ENCODE data around the gene GGN. TPM values are rescaled to one million over a fixed set of nuclear protein-coding genes. Genes with fewer than 3 reads are reported as not detected.
A peak's percentile ranks its signal among the peaks of the same experiment; 100 is the strongest.
"Not testable (repeated sequence)": the region's sequence is repeated elsewhere in the genome, so short reads cannot be mapped to it uniquely, and the experiment has no call there.

GGN gene
- total RNA-seq, 8 experiments from 2014 or later = 0.41 to 3.2 (median 1.5) TPM

DNA sequence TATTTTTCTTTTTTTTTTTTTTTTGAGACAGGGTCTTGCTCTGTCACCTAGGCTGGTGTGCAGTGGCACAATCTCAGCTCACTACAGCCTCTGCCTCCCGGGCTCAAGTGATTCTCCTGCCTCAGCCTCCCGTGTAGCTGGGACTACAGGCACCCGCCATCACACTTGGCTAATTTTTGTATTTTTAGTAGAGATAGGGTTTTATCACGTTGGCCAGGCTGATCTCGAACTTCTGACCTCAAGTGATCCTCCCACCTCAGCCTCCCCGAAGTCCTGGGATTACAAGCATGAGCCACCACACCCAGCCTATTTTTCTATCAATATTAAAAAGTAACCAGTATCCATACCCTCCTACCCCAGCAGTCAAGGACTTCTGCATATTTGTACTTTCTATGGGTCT is 22.6 kb upstream of the GGN start:
- in situ Hi-C loops (cut with MboI; ENCODE audit: low pct_unique_long_range_greater_than_20kb in 2 of 9, low sequenced_read_pairs in 9 of 9, unreplicated experiment in 9 of 9) = loop anchor here in 6 of 9 experiments (25.0 kb wide), 3 partner anchors 227 to 527 kb away; partner anchors contain the start of genes CCER2 (in 3 of the 6), ACTN4 (in 2 of the 6), MRPS12 (in 1 of the 6) and SARS2 (in 1 of the 6)
- H3K4me3 ChIP-seq; H3K4me1 ChIP-seq (replicated peaks in 1 of 2); H3K27ac ChIP-seq; ATAC-seq (replicated peaks in 6 of 8): not testable (repeated sequence)
- WGBS, 10 experiments = 43 to 100% (median 70%) methylated on average over 1 to 6 of the region's 6 CpGs; no CpG with 5 or more reads in 2 of the 10 experiments

DNA sequence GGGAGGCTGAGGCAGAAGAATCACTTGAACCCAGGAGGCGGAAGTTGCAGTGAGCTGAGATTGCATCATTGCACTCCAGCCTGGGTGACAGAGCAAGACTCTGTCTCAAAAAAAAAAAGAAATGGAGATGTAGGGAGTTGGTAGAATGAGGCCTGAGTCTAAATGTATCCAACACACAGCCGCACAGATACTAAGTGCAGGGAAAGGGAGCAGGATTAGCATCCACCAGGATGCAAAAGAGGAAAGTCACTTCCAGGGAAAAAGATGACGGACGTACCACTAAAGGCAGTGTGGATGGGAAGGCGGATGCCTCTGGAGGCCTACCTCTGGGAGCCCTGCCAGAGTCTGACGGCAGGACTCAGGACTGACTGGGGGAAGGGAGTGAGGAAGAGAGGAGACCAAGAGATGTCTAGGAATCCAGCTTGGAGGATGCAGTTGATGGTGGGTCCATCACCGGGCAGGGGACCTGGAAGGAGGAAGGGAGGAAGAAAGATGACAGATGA is 21.8 kb upstream of the GGN start:
- in situ Hi-C loops (cut with MboI; ENCODE audit: low pct_unique_long_range_greater_than_20kb in 2 of 9, low sequenced_read_pairs in 9 of 9, unreplicated experiment in 9 of 9) = loop anchor here in 7 of 9 experiments (10.0 to 25.0 kb wide), 4 partner anchors 225 to 528 kb away; partner anchors contain the start of genes CCER2 (in 3 of the 7), ACTN4 (in 2 of the 7), MRPS12 (in 1 of the 7) and SARS2 (in 1 of the 7)
- 46 to 100% (median 84%) methylated on average over 1 to 6 of the region's 7 CpGs; no CpG with 5 or more reads in 2 of the 10 experiments for WGBS, 10 experiments
- Histone ChIP-seq H3K4me3 (no peak overlapping the region), H3K4me1 (replicated peaks in 1 of 2) (no peaks in the 10 kb centered on the region), H3K27ac (no peak overlapping the region)
- ATAC-seq (replicated peaks in 6 of 8) = peak in 4 of 8 experiments; percentile 12 to 89 (median 57)

DNA sequence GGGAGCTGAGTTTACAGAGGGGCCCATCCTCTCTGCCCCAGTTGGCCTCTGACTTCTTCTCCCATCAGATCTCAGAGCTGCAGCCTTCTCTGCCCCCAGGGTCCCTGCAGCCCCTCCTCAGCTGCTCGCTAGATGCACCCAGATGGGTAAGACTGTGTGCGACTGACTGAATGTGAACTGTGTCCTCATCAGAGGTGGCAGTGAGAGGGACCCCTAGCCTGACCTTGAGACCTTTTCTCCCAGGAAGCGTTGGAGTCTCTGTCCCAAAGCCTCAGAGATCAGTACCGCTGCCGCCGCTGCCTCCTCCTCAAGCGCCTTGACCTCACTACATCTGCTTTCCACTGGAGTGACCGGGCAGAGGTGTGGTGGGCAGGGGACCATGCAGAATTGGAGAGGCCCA is 17.4 kb upstream of the GGN start:
- H3K4me3 ChIP-seq = no peak overlapping the region
- no peak for ATAC-seq (replicated peaks in 6 of 8)
- in situ Hi-C loops (cut with MboI; ENCODE audit: low pct_unique_long_range_greater_than_20kb in 2 of 9, low sequenced_read_pairs in 9 of 9, unreplicated experiment in 9 of 9) = loop anchor here in 7 of 9 experiments (10.0 to 25.0 kb wide), 4 partner anchors 230 to 532 kb away; partner anchors contain the start of genes CCER2 (in 3 of the 7), ACTN4 (in 2 of the 7), MRPS12 (in 1 of the 7) and SARS2 (in 1 of the 7)
- H3K27ac ChIP-seq = no peak overlapping the region
- peaks cover 3 to 8% of the 10 kb centered on the region in 2 donors for H3K4me1 ChIP-seq (replicated peaks in 1 of 2)
- WGBS, 10 experiments = 85 to 100% (median 94%) methylated on average over 1 to 8 of the region's 8 CpGs; no CpG with 5 or more reads in 5 of the 10 experiments

DNA sequence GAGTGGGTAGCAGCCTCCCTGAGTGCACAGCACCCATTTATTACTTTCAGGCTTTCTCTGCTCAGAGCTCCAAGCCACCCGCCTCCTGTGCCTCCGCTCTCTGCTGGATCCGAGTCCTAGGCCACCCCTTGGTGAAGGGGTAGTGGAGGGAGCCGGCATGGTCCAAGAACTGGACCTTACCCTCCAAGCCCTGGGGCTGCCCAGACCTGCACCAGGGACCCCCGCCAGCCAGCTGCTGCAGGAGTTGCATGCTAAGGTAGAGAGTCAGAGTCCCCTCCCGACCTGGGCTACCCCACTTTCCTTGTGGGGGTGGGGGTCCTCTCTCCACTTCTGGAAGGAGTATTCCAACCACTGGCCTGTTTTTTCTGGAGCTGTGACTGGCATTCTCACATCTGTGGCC is 17.0 kb upstream of the GGN start:
- no peak for ATAC-seq (replicated peaks in 6 of 8)
- Histone ChIP-seq H3K27ac (no peak overlapping the region), H3K4me1 (replicated peaks in 1 of 2) (peaks cover 3 to 8% of the 10 kb centered on the region in 2 donors), H3K4me3 (no peak overlapping the region)
- in situ Hi-C loops (cut with MboI; ENCODE audit: low pct_unique_long_range_greater_than_20kb in 2 of 9, low sequenced_read_pairs in 9 of 9, unreplicated experiment in 9 of 9) = loop anchor here in 7 of 9 experiments (10.0 to 25.0 kb wide), 4 partner anchors 230 to 532 kb away; partner anchors contain the start of genes CCER2 (in 3 of the 7), ACTN4 (in 2 of the 7), MRPS12 (in 1 of the 7) and SARS2 (in 1 of the 7)
- WGBS, 10 experiments = 81 to 94% methylated on average over 2 to 4 of the region's 6 CpGs; no CpG with 5 or more reads in 8 of the 10 experiments

DNA sequence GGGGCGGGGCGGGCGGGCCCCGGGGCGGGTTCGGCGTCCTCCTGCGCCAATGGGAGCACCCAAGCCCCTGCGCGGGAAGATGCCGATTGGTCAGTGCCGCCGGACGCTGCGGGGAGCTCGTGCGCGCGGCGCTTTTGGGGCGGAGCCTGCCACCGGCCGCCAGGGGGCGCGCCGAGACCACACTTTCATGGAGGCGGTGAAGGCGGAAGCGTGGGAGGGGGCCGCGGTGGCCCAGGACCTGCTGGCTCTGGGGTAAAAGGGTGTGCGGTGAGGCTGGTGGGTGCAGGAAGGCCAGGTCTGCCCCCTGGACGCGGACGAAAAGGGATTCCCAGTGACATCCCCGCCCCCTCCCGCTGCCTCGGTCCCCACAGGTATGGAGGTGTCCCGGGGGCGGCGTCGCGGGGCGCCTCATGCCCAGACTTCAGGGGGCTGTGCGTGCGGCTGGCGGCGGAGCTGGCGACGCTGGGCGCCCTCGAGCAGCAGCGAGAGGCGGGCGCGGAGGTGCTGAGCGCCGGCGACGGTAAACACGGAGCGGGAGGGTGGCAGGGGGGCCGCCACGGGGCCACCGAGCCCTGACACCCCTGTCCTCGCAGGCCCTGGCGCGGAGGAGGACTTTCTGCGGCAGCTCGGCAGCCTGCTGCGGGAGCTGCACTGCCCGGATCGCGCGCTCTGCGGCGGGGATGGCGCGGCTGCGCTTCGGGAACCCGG is 15.3 kb upstream of the GGN start, which contains the start of gene FAM98C:
Gene FAM98C (plus strand): TSS at position 127 of the 708 bp plus-strand sequence. CDS start 61 bp downstream, at position 188.
- peak within 1 kb of the TSS; percentile 36 to 56 for H3K27ac ChIP-seq
- peaks cover 3 to 8% of the 10 kb centered on the region in 2 donors for H3K4me1 ChIP-seq (replicated peaks in 1 of 2)
- 1% methylated on average over 26 of the region's 82 CpGs; no CpG with 5 or more reads in 9 of the 10 experiments for WGBS, 10 experiments
- in situ Hi-C loops (cut with MboI; ENCODE audit: low pct_unique_long_range_greater_than_20kb in 2 of 9, low sequenced_read_pairs in 9 of 9, unreplicated experiment in 9 of 9) = loop anchor here in 7 of 9 experiments (10.0 to 25.0 kb wide), 4 partner anchors 232 to 534 kb away; partner anchors contain the start of genes CCER2 (in 3 of the 7), ACTN4 (in 2 of the 7), MRPS12 (in 1 of the 7) and SARS2 (in 1 of the 7)
- peak; percentile 94 to 97 (median 96) for ATAC-seq (replicated peaks in 6 of 8)
- H3K4me3 ChIP-seq = peak within 1 kb of the TSS; percentile 50 to 76 (median 61)

DNA sequence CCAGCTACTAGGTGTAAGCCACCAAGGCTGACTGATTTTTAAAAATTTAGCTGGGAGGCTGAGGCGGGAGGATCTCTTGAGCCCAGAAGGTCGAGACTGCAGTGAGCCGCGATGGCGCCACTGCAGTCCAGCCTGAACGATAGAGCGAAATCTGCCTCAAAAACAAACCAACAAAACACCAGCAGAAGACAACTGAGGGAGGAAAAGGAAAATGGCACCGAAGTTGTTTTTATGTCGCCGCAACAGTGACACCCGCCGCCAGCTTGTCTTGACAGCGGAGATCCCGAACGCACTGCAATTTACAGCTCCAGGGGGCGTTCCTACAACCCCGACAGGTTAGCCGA is 14.8 kb upstream of the GGN start:
- 0 to 20% (median 14%) methylated on average over 1 to 6 of the region's 18 CpGs; no CpG with 5 or more reads in 6 of the 10 experiments for WGBS, 10 experiments
- no peak for ATAC-seq (replicated peaks in 6 of 8)
- Histone ChIP-seq H3K4me1 (replicated peaks in 1 of 2) (peaks cover 3 to 8% of the 10 kb centered on the region in 2 donors), H3K27ac (peak overlapping the region; percentile 36 to 56), H3K4me3 (peak overlapping the region; percentile 25 to 76 (median 28))
- in situ Hi-C loops (cut with MboI; ENCODE audit: low pct_unique_long_range_greater_than_20kb in 2 of 9, low sequenced_read_pairs in 9 of 9, unreplicated experiment in 9 of 9) = loop anchor here in 7 of 9 experiments (10.0 to 25.0 kb wide), 4 partner anchors 232 to 535 kb away; partner anchors contain the start of genes CCER2 (in 3 of the 7), ACTN4 (in 2 of the 7), MRPS12 (in 1 of the 7) and SARS2 (in 1 of the 7)

DNA sequence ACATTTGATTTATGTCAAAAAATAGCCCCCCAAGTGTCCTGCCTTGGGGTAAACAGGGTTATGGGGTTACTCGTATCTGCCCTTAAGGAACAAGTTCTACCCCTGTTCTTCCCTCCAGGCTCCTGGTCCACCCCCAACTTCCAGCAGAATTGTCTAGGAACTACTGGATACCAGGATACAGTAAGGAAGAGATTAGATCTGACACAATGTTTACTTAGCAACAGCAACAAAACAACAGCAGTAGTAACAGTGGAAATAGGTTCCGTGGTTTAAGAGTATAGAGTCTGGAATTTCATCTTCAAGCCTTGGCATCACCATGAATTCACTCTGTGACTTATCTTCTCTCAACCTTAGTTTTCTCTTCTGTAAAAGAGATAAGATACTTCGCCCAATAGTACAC is 13.3 kb upstream of the GGN start:
- 62 to 100% (median 87%) methylated on average over 1 to 3 of the region's 3 CpGs; no CpG with 5 or more reads in 4 of the 10 experiments for WGBS, 10 experiments
- in situ Hi-C loops (cut with MboI; ENCODE audit: low pct_unique_long_range_greater_than_20kb in 2 of 9, low sequenced_read_pairs in 9 of 9, unreplicated experiment in 9 of 9) = loop anchor here in 7 of 9 experiments (10.0 to 25.0 kb wide), 4 partner anchors 234 to 536 kb away; partner anchors contain the start of genes CCER2 (in 3 of the 7), ACTN4 (in 2 of the 7), MRPS12 (in 1 of the 7) and SARS2 (in 1 of the 7)
- Histone ChIP-seq H3K27ac (no peak overlapping the region), H3K4me3 (no peak overlapping the region), H3K4me1 (replicated peaks in 1 of 2) (peaks cover 3 to 8% of the 10 kb centered on the region in 2 donors)
- no peak for ATAC-seq (replicated peaks in 6 of 8)

DNA sequence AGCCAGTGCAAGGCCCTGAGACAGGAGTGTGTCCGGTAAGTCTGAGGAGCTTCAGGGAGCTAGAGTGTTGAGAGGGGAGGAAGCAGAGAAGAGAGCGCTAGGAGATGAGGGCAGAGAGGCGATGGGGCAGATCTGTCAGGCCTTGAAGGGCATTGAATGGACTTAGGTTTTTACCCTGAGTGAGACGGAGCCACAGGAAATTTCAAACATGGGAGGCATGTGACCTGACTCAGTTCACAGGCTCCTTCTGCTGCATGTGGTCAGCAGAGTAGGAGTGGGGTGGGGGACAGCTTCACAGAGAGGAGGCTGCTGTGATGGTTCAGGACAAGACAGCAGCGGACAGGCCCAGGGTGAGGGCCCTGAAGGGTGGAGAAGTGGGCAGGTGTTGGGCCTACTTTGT is 12.5 kb upstream of the GGN start:
- Histone ChIP-seq H3K4me3 (no peak overlapping the region), H3K27ac (no peak overlapping the region), H3K4me1 (replicated peaks in 1 of 2) (peaks cover 3 to 8% of the 10 kb centered on the region in 2 donors)
- WGBS, 10 experiments = 0 to 100% (median 59%) methylated on average over 1 to 3 of the region's 5 CpGs; no CpG with 5 or more reads in 2 of the 10 experiments
- no peak for ATAC-seq (replicated peaks in 6 of 8)
- in situ Hi-C loops (cut with MboI; ENCODE audit: low pct_unique_long_range_greater_than_20kb in 2 of 9, low sequenced_read_pairs in 9 of 9, unreplicated experiment in 9 of 9) = loop anchor here in 7 of 9 experiments (10.0 to 25.0 kb wide), 4 partner anchors 234 to 537 kb away; partner anchors contain the start of genes CCER2 (in 3 of the 7), ACTN4 (in 2 of the 7), MRPS12 (in 1 of the 7) and SARS2 (in 1 of the 7)

DNA sequence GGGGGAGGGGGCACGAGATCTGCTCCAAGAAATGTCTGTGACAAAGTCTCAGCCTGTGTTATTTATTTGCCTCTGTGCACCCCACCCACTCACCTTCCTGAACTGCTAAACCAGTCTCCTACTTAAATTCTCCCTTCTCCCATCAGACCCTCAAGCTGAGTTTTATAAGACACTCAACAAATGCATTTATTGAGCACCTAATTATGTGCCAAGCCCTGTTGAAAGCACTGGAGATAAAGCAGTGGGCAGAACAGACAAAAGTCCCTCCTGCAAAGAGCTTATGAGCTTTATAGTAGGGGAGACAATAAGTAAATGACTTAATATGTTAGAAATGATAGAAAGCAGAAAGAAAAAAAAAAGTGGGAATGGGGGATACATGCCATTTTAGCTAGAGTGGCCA is 11.7 kb upstream of the GGN start:
- no peak overlapping the region for H3K4me3 ChIP-seq
- no CpG with 5 or more reads among the region's 1 CpG for WGBS, 10 experiments
- in situ Hi-C loops (cut with MboI; ENCODE audit: low pct_unique_long_range_greater_than_20kb in 2 of 9, low sequenced_read_pairs in 9 of 9, unreplicated experiment in 9 of 9) = no loop called here
- H3K27ac ChIP-seq = no peak overlapping the region
- ATAC-seq (replicated peaks in 6 of 8) = no peak
- peaks cover 3 to 8% of the 10 kb centered on the region in 2 donors for H3K4me1 ChIP-seq (replicated peaks in 1 of 2)

DNA sequence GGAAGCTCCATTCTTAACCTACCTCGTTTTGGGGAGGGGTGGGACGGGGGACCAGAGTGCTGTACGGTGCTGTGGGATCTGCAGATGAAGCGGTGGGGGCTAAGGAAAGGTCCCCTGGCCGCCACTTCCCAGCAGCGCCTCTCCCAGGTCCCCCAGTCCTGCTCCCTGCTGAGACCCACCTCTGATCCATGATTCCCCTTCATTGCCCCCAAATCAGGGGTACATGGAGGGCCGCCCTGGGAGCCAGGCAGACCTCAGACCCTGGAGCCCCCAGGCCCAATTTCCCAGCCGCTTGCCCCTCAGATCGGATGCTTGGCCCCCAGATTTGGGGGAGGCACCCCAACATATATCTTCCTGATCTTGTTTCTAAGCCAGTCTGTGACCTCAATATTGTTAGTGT is 11.2 kb upstream of the GGN start:
- H3K4me1 ChIP-seq (replicated peaks in 1 of 2) = peaks cover 3 to 8% of the 10 kb centered on the region in 2 donors
- no peak for ATAC-seq (replicated peaks in 6 of 8)
- no peak overlapping the region for H3K27ac ChIP-seq
- H3K4me3 ChIP-seq = no peak overlapping the region
- WGBS, 10 experiments = 0 to 50% (median 40%) methylated on average over 1 to 2 of the region's 9 CpGs; no CpG with 5 or more reads in 7 of the 10 experiments
- in situ Hi-C loops (cut with MboI; ENCODE audit: low pct_unique_long_range_greater_than_20kb in 2 of 9, low sequenced_read_pairs in 9 of 9, unreplicated experiment in 9 of 9) = no loop called here

DNA sequence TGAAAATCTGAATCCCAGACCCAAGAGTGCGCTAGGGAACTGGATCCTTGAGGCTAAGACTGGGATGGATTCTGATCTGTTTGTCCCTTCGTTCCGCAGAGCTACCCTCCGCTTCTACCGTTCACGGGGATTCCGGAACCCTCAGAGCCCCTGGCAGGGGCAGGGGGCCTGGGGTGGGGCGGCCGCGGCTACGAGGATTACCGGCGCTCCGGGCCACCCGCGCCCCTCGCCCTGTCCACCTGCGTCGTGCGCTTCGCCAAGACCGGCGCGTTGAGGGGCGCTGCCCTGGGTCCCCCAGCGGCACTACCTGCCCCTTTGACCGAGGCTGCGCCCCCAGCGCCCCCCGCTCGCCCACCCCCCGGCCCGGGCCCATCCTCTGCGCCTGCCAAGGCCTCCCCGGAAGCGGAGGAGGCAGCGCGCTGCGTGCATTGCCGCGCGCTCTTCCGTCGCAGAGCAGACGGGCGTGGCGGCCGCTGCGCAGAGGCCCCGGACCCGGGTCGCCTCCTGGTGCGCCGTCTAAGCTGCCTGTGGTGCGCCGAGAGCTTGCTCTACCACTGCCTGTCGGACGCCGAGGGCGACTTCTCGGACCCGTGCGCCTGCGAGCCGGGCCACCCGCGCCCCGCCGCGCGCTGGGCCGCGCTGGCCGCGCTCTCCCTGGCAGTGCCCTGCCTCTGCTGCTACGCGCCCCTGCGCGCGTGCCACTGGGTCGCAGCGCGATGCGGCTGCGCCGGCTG is 7.7 kb upstream of the GGN start:
- WGBS, 10 experiments = 60 to 100% (median 84%) methylated on average over 1 to 39 of the region's 86 CpGs; no CpG with 5 or more reads in 6 of the 10 experiments
- H3K27ac ChIP-seq = no peak overlapping the region
- in situ Hi-C loops (cut with MboI; ENCODE audit: low pct_unique_long_range_greater_than_20kb in 2 of 9, low sequenced_read_pairs in 9 of 9, unreplicated experiment in 9 of 9) = no loop called here
- H3K4me3 ChIP-seq = no peak overlapping the region
- ATAC-seq (replicated peaks in 6 of 8) = peak in 2 of 8 experiments; percentile 10 to 11
- no peaks in the 10 kb centered on the region for H3K4me1 ChIP-seq (replicated peaks in 1 of 2)

DNA sequence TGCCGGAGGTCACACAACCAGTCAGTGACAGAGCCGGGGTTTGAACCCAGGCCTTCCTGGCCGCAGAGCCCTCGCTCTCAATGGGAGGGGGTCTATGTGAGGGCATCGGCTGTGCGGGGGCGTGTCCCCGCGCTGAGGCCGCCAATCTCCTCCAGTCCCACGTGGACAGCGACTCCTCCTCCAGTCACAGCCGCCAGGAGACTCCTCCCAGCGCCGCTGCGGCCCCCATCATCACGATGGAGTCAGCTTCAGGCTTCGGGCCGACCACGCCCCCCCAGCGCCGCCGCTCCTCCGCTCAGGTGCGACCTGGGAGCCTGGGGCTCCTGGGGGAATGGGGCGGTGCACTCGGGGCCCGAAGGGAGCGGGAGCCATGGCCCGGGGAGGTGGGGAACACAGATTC is 6.7 kb upstream of the GGN start:
- no peak overlapping the region for H3K4me3 ChIP-seq
- H3K27ac ChIP-seq = no peak overlapping the region
- ATAC-seq (replicated peaks in 6 of 8) = peak in 6 of 8 experiments; percentile 11 to 75 (median 44)
- H3K4me1 ChIP-seq (replicated peaks in 1 of 2) = peaks cover 4 to 5% of the 10 kb centered on the region in 2 donors
- 20 to 60% (median 40%) methylated on average over 1 to 3 of the region's 30 CpGs; no CpG with 5 or more reads in 7 of the 10 experiments for WGBS, 10 experiments
- in situ Hi-C loops (cut with MboI; ENCODE audit: low pct_unique_long_range_greater_than_20kb in 2 of 9, low sequenced_read_pairs in 9 of 9, unreplicated experiment in 9 of 9) = no loop called here
